Activated T-cell treated with anti-CD3 and anti-CD28 coated beads, Interleukin-2, amount 50 U/mL, for 48 hours (primary cell): Measurements from ENCODE around the gene PHF21B.

Experiments
- DNase-seq, 2 experiments: peaks; one replicate each; pipeline ENCODE4 v3.0.0-alpha.2; 2020

Gene PHF21B

GRCh38 chr22:44890416-44891292 lies 119.2 kb downstream of the PHF21B start:
- DNase-seq: no peak

DNA sequence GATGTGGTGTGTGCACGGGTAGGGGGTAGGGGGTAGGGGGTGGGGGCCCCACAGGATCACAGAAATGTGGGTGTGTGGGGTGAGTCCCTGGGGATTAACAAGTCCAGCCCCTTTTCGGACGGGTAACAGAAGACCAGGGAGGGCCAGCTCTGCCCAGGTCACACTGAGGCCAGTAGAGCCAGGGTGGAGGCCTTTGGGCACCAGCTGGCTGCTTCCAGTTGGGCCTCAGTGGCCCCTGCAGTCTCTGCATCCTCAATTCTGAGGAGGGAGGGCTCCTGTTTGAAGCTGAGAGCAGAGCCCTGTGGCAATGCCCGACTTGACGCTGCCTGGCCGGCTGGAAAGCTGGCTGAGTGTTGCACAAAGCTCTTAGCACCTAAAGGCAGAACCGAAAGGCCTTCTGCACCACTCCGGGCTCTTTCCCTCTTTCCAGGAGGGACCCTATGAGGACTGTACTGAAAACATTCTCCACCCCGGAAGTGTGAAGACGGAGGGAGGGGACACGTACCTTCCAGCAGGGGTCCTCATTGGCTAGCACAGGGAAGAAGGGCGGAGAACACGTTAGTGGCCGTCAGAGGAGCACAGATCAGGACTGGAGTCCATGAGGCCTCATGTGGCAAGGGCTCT lies 120.4 kb downstream of the PHF21B start:
- no peak for DNase-seq

- no peak for DNase-seq
Measured at GRCh38 chr22:44888491-44889254, 121.1 kb downstream of the PHF21B start.

DNA sequence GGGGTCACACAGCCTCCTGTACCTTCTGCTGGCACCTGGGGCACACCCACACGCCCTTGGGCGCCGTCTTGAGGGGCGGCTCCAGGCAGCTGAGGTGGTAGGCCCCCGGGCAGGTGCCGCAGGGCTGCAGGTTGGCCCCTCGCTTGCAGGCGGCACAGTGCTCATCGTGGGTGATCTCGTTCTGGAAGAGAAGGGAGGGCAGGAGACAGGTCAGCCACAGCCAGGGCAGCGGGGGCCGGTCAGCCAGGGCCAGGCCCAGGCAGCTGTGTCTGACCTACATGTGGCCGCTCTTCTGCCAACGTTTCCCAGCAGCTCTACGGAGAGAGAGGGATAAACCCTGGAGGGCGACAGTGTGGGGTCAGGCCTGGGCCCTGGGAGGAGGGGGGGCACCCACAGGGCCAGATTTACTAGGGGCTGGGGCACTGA lies 121.9 kb downstream of the PHF21B start:
- DNase-seq: no peak

GRCh38 chr22:44885806-44886360 lies 123.9 kb downstream of the PHF21B start:
- no peak for DNase-seq

DNA sequence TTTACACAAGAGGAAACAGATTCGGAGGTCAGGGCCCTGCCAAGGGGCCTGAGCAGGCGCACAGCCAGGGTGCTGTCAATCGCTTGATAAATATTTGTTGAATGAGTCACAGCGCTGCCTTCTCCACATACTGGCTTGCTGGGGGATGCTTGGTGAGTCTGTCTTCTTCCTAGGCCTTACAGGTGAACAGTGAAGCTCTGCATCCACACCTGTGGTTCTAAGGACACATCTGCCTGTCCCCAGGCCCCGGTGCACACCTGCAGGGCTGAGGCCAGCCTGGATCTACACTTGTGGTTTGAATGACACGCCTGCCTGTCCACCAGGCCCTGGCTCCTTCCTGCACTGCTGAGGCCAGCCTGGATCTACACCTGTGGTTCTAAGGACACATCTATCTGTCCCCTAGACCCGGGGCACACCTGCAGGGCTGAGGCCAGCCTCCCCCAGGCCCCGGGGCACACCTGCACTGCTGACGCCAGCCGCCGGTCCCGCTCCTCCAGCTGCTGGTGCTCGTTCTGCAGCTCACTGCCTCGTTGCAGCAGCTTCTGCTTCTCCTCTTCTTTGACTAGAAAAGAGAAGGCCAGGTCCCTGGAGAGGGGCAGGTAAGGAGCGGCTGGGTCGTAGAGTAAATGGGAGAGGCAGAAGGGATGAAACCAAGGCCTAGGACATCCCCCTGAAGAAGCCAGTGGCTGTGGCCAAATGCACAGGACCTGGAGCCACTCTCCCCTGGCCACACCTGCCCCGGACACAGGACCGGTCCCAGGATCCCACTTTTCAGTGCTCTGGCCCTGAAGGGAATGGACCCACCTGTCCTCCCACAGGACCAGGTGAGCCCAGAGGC lies 124.6 kb downstream of the PHF21B start:
- DNase-seq: no peak

GRCh38 chr22:44884562-44884961 lies 125.2 kb downstream of the PHF21B start:
- no peak for DNase-seq

- DNase-seq: no peak
Measured at GRCh38 chr22:44883011-44883421, 126.8 kb downstream of the PHF21B start.

DNA sequence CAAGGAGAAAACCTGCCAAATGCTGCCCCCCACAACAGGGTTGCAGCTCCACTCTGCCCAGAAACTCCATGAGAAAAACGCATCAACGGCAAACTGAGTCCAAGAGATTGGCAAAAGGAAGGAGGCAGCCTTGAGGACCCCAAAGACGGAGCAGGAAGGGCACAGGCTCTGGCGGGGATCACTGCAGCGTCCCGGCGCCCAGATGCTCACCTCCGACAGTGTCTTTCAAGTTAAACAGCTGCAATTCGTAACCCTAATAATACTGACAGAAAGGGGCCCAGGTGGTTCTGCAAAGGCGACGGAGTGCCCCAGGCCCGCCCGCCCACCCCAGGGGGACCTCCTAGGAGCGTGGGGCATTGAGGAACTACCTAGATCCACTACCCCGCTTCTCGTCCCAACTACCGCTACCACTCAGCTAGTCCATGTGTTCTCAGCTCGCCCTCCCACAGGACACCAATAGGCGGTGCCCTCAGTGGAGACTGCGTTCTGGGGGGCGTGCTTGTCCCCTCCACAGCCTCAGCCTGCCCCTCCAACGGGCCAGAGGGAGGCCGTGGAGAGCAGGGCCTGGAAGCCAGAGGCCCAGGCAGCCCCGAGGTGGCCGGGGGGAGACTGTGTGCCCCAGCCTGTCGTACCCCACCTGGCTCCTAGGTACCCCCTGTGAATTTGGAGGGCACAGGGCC lies 127.4 kb downstream of the PHF21B start:
- no peak for DNase-seq

GRCh38 chr22:44881624-44882023 lies 128.2 kb downstream of the PHF21B start:
- no peak for DNase-seq

- no peak for DNase-seq
Measured at GRCh38 chr22:44880610-44881290, 129.1 kb downstream of the PHF21B start.

DNA sequence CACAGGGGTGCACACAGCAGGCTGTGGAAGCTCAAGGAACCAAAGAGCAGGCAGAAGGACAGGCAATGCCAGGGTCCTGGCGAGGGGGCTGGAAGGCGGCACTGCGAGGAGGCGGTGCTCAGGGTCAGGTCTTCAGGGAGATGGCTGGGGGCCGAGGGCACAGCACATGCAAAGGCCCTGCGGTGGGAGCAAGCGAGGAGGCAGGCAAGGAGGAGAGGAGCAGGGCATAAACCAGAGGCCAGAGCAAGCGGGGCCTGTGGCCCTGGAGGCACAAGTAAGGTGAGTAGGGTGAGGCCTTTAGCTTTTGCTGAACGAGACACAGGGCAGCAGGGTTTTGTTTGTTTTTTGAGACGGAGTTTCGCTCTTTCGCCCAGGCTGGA lies 130.5 kb downstream of the PHF21B start:
- no peak for DNase-seq

GRCh38 chr22:44878483-44879300 lies 131.1 kb downstream of the PHF21B start:
- no peak for DNase-seq

DNA sequence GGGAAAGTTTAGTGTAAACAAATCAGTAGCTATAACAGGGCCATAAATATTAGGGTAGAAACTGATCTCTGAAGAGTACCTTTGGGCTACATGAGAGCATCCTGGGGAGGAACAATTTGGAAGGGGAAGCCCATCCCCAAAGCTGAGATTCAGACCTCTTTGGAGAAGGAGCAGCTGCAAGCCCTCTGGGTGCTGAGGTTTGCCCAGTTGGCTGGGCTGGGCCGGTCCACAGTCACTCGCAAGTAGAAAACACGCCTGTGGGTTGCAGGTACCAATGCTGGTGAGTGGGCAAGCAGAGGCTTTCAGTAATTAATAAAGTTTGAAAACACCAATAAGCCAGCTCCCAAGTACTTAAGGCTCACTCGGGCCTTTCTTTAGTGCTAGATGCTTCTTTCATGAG lies 132.9 kb downstream of the PHF21B start:
- no peak for DNase-seq

DNA sequence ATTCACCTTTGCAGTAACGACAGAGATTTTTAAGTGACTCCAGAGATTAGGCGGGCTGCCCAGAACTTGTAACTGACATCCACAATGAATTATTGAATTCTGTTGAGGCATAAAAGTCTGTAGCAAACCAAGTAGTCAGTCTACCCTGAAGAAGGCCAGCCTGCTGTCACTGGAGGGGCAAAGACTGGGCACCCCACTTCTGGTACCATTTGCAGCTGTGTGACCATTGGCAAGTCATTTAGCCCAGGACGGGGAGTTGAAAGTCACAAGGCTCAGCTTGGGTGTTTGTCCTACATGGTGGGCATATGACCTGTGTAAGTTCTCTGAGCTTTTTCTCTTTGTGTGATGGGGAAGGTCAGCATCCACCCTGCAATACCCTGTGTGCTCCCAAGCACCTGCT lies 138.0 kb downstream of the PHF21B start:
- DNase-seq: no peak

GRCh38 chr22:44870021-44870420 lies 139.8 kb downstream of the PHF21B start:
- no peak for DNase-seq

GRCh38 chr22:44869196-44869595 lies 140.6 kb downstream of the PHF21B start:
- no peak for DNase-seq

DNA sequence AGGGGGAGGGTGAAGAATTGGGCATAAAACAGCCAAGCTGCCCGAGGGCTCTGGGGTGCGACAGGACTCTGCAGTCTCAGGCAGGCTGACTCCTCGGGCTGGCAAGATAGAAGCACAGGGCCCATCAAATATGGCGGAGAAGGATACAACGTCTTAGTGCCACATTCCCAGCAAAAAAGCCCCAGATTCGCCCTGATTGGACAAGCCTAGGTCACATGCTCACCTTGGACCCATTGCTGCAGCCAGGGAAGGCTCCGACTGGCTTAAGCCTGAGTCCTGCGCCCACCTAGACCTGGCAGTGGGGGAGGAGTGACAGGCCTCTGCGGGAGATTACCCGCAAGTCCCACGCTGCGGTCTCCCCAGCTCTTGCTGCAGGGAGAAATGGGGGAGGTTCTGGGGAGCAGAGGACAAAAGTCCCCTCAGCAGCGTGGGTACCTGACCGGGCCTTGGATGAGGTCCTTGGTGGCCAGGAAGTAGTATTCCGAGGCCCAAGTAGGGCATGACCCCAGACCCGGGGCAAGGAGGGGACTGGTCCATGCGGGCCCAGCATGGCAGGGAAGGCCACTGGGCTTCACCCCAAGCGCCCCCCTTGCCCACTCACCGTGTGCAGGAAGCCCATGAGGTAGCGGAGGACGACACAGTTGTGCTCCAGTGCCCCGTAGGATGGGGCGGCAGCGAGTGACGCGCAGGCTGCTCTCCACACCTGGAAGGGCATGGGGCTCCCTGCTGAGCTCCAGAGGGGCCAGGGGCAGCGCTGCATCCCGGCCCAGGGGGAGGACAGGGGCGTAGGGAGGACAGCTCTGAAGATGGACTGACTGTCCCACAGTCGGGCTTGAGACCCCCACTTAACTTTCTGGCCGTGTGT lies 144.4 kb downstream of the PHF21B start:
- DNase-seq: no peak
